HG03025 (cell line): ENCODE results near the gene TSPAN31.

Experiments used
- ATAC-seq: cut with Tn5 transposase; IDR thresholded peaks from one replicate; pipeline ENCODE4 v1.9.1; 2021; ENCODE audit warnings: mild to moderate bottlenecking, moderate library complexity; ENCODE audit not compliant: unreplicated experiment, low FRiP score

The TSPAN31 gene

DNA sequence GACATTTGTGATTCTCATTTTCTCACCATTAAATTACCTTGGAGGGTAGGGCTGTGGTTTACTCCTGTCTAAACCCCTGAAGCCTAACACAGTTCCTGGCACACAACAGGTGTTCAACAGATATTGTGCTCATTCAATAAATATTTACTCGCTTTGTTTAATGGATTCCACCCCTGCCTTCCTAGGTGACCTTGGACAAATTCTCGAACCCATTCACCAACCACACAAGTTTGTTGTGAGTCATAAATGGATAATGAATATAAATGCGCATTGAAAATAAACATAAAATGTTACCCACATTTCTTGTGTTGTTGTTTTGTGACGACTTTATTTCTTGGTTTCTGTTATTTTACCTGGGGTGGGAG is 37.4 kb downstream of the TSPAN31 start:
- no peak for ATAC-seq

DNA sequence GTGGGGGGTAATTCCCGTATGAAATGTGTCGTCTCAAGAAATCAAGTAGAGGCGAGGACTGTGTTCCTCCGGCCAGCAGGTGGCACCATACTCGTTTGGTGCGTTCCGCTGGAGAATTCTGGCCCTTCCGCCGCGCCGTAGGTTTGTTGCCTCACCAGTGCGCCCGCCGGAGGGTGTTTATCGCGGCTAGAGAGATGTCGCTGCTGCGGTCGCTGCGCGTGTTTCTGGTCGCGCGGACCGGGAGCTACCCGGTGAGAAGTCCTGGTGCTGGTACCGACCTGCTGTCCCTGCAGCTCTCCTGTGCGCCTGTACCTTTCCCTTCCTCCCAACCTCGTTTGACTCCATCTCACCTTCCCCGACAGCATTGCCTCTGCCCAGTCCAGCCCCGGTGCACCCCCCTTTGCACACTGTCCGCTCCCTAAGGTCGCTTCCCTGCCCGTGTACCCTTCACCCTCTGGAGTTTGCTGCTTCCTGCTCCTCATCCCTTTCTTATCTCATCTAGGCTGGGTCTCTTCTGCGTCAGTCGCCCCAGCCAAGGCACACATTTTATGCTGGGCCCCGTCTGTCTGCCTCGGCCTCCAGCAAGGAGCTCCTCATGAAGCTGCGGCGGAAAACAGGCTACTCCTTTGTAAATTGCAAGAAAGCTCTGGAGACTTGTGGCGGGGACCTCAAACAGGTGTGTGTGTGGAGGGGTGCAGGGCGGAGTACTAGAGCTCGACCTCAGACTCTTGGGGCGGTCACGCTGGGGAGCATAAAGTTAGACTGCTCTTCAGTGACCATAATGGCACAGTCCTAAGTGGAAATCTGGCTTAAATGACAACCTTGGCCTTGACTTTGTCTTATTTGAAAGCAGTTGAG is 38.0 kb downstream of the TSPAN31 start, which contains the start of gene TSFM:
Gene TSFM (plus strand): TSS at position 180 of the 858 bp plus-strand sequence. CDS start 15 bp downstream, at position 195.
- peak; percentile 88 for ATAC-seq

DNA sequence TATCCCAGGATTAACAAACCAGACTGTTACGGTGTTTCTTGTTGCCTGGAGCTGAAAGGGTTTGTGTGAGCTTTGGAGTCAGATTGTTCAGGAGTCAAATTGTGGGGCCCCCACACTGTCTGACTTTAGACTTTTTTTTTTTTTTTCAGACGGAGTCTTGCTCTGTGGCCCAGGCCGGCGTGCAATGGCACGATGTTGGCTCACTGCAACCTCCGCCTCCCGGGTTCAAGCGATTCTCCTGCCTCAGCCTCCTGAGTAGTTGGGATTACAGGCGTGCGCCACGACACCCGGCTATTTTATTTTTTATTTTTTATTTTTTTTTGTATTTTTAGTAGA is 38.6 kb downstream of the TSPAN31 start:
- no peak for ATAC-seq

DNA sequence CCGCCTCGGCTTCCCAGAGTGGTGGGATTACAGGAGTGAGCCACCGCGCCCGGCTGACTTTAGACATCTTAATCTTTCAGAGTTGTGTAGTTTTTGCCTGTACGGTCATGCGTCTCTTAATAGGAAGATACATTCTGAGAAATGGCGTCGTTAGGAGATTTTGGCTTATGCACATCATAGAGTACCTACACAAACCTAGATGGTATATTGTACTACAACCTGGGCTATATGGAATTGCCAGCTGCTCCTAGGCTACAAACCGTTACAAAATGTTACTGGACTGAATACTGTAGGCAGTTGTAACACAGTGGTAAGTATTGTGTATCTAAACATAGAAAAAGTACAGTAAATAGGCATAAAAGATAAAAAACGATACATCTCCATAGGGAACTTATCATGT is 39.0 kb downstream of the TSPAN31 start:
- ATAC-seq, result no peak

DNA sequence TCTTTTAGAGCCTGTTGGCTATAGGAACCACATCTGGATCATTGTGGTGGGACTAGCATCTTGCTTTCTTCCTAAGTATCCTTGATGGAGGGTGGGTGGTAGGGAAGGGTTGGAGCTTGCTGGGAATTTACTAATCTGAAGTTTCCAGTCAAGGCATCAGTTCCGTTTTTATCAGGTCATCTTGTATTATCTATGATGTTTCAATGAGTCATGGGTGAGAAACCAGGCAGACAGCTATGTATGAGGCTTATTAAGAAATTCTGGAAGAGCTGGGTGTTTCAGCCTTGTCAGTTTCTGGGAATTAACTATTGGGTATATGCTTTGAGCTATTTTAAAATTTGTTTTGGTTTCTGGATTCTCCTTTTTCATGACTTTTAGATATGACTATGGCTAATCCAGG is 49.1 kb downstream of the TSPAN31 start:
- ATAC-seq, result no peak

DNA sequence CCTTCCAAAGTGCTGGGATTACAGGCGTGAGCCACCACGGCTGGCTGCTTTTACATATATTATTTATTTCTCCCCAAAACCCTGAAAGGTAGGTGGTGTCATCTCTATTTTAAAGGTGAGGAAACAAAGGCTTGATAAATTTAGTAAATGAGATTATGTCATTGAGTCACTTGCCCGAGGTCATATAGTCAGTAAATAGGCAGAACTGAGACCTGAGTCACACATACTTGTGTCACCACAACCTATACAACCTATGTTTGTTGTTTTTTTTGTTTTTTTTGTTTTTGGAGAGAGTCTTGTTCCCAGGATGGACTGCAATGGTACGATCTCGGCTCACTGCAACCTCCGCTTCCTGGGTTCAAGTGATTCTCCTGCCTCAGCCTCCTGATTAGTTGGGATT is 50.5 kb downstream of the TSPAN31 start:
- ATAC-seq, result no peak

DNA sequence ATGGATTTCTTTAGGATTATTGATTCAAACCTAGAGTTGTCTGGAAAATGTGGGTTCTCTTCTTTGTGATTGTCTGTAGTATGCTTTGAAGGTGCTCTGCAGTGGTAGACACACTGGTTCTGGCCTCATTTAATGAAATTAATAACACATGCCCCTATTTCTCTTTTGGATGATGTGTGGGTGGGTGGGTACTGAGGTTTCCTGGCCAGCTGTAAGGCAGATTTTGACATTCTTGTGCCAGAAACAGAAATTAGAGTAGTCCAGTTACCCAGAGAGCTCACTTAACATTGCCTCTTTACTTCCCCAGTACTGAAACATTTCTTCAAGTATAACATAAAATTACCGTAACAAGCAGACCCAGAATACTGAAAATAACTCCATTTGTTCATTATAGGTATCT is 52.2 kb downstream of the TSPAN31 start:
- ATAC-seq, result no peak

DNA sequence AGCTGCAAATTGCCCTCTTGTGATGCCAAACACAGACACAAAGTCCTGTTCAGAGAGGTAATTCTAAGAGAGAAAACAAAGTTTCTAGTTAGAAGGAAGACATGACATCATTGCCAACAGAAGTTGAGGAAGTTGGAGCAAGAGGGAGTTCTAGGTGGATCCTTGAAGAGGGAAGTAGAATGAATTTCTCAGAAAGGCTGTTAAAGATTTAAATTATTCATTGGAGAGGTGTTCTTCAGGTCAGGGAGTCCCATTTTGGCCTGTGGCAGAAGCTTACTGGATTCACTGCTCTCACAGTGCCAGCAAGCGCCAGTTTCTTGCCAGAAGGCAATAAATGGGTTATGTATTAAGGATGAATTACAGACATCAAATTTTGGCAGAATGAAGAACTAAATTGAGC is 53.1 kb downstream of the TSPAN31 start:
- ATAC-seq, result no peak
